H1 (cell line): ENCODE results near the gene GSTO1. TPM values are rescaled to one million over a fixed set of nuclear protein-coding genes. Genes with fewer than 3 reads are reported as not detected.

Source experiments
- CTCF ChIA-PET: fragments of 300-600 bp; sonication (Branson Sonifier 250); formaldehyde crosslinking; loops from one replicate; lab custom pipeline; 2021; ENCODE audit not compliant: partially characterized antibody; lab: Charles Lee
- POLR2A ChIA-PET: fragments of 300-600 bp; sonication (Branson Sonifier 250); formaldehyde crosslinking; loops from one replicate; lab custom pipeline; 2021; ENCODE audit warnings: inconsistent platforms; ENCODE audit not compliant: partially characterized antibody; lab: Charles Lee
- DNase-seq, 2 experiments: peaks; one replicate each; pipeline versions ENCODE4 v3.0.0 to v3.0.0-alpha.2; 2010 to 2022; ENCODE audit warnings: low spot score in 2 of 2, low read depth in 1 of 2, mixed read lengths in 1 of 2
- FAIRE-seq: peaks from 2 replicates; lab custom pipeline; 2011; peaks lifted over from hg19 to GRCh38; lab: Jason Lieb, UNC
- H2AFZ ChIP-seq: 2 replicates; pipeline ENCODE4 v1.8.1; 2012; ENCODE audit warnings: low read length, inconsistent platforms
- H2AK5ac ChIP-seq: 2 replicates; pipeline ENCODE4 v1.6.1; 2013; ENCODE audit warnings: low read depth, low read length
- H2BK120ac ChIP-seq: replicated peaks from 2 replicates; pipeline ENCODE3; 2013; ENCODE audit warnings: low read depth, low read length, inconsistent platforms
- H2BK12ac ChIP-seq: 2 replicates; pipeline ENCODE4 v1.6.1; 2013; ENCODE audit warnings: low read depth, low read length
- H2BK15ac ChIP-seq: 2 replicates; pipeline ENCODE4 v1.6.1; 2013; ENCODE audit warnings: low read length
- H2BK20ac ChIP-seq: 2 replicates; pipeline ENCODE4 v1.6.1; 2013; ENCODE audit warnings: low read length
- H2BK5ac ChIP-seq: 2 replicates; pipeline ENCODE4 v1.6.1; 2013; ENCODE audit warnings: low read depth, low read length
- H3K14ac ChIP-seq: 2 replicates; pipeline ENCODE4 v1.6.1; 2013; ENCODE audit warnings: inconsistent platforms; ENCODE audit not compliant: insufficient read length
- H3K18ac ChIP-seq: 2 replicates; pipeline ENCODE4 v1.6.1; 2013; ENCODE audit warnings: low read length; ENCODE audit errors: extremely low read depth
- H3K23ac ChIP-seq: 2 replicates; pipeline ENCODE4 v1.6.1; 2013; ENCODE audit warnings: inconsistent platforms; ENCODE audit not compliant: insufficient read length
- H3K23me2 ChIP-seq: 2 replicates; pipeline ENCODE4 v1.6.1; 2013; ENCODE audit warnings: low read depth, low read length
- H3K27ac ChIP-seq: 2 replicates; pipeline ENCODE4 v1.6.1; 2011; ENCODE audit warnings: low read depth, low read length, inconsistent platforms
- H3K27me3 ChIP-seq, 4 experiments: replicated peaks in 1 of 4; 1 replicate in 1 of 4; 2 replicates in 3 of 4; pipeline versions ENCODE4 v1.6.1 to v1.8.1; 2011 to 2013; ENCODE audit warnings: low read length in 3 of 4, mild to moderate bottlenecking in 3 of 4, inconsistent platforms in 2 of 4, mixed read lengths in 2 of 4, moderate library complexity in 1 of 4; ENCODE audit not compliant: control insufficient read depth in 3 of 4, insufficient read depth in 3 of 4; ENCODE audit errors: extremely low read depth in 1 of 4
- H3K36me3 ChIP-seq, 4 experiments: 2 replicates each; pipeline versions ENCODE4 v1.6.1 to v1.8.1; 2011 to 2013; ENCODE audit warnings: mild to moderate bottlenecking in 4 of 4, low read length in 3 of 4, moderate library complexity in 2 of 4, control low read depth in 1 of 4, inconsistent platforms in 1 of 4; ENCODE audit not compliant: insufficient read depth in 4 of 4, control insufficient read depth in 2 of 4
- H3K4ac ChIP-seq: replicated peaks from 2 replicates; pipeline ENCODE3; 2013; ENCODE audit warnings: low read length, low read depth, mixed read lengths, inconsistent platforms; ENCODE audit not compliant: insufficient read length
- H3K4me1 ChIP-seq, 4 experiments: replicated peaks in 1 of 4; 1 replicate in 1 of 4; 2 replicates in 3 of 4; pipeline versions ENCODE4 v1.6.1 to v1.8.1; 2011 to 2013; ENCODE audit warnings: low read length in 3 of 4, inconsistent platforms in 2 of 4, mixed read lengths in 1 of 4; ENCODE audit not compliant: insufficient read depth in 4 of 4, control insufficient read depth in 3 of 4
- H3K4me2 ChIP-seq, 2 experiments: 2 replicates each; pipeline versions ENCODE4 v1.6.1 to v1.8.1; 2011 to 2013; ENCODE audit warnings: low read depth in 2 of 2, low read length in 2 of 2, control low read depth in 1 of 2, inconsistent platforms in 1 of 2, mild to moderate bottlenecking in 1 of 2; ENCODE audit not compliant: insufficient read depth in 1 of 2
- H3K4me3 ChIP-seq, 4 experiments: fragments of 200-600, 300-600 bp in 1 of 4; sonication (generic), shearing (Covaris generic), sonication (Bioruptor Twin) in 1 of 4; 2 replicates each; pipeline versions ENCODE4 v1.5.1 to v1.8.1; 2011 to 2016; ENCODE audit warnings: low read length in 4 of 4, low read depth in 3 of 4, control low read depth in 2 of 4, inconsistent platforms in 2 of 4, mild to moderate bottlenecking in 2 of 4, mixed read lengths in 1 of 4, moderate library complexity in 1 of 4; ENCODE audit not compliant: insufficient read depth in 2 of 4; ENCODE audit errors: extremely low read depth in 1 of 4
- H3K56ac ChIP-seq: replicated peaks from 2 replicates; pipeline ENCODE3; 2013; ENCODE audit warnings: low read depth, mild to moderate bottlenecking, mixed read lengths, low read length, inconsistent platforms; ENCODE audit not compliant: insufficient read length
- H3K79me1 ChIP-seq: 2 replicates; pipeline ENCODE4 v1.6.1; 2013; ENCODE audit warnings: low read depth, low read length, control low read depth
- H3K79me2 ChIP-seq, 2 experiments: 2 replicates each; pipeline versions ENCODE4 v1.6.1 to v1.8.1; 2012 to 2013; ENCODE audit warnings: low read length in 2 of 2, mild to moderate bottlenecking in 2 of 2, inconsistent platforms in 1 of 2; ENCODE audit not compliant: insufficient read depth in 2 of 2, control insufficient read depth in 1 of 2
- H3K9ac ChIP-seq, 4 experiments: replicated peaks in 1 of 4; 1 replicate in 1 of 4; 2 replicates in 3 of 4; pipeline versions ENCODE4 v1.6.1 to v1.8.1; 2011 to 2013; ENCODE audit warnings: low read depth in 3 of 4, low read length in 3 of 4, control low read depth in 2 of 4, mild to moderate bottlenecking in 2 of 4, moderate library complexity in 2 of 4, inconsistent platforms in 1 of 4; ENCODE audit errors: extremely low read depth in 1 of 4
- H3K9me3 ChIP-seq, 2 experiments: 2 replicates each; pipeline versions ENCODE4 v1.6.1 to v1.8.1; 2012 to 2013; ENCODE audit warnings: mild to moderate bottlenecking in 2 of 2, moderate library complexity in 2 of 2, control low read depth in 1 of 2, inconsistent platforms in 1 of 2, low read depth in 1 of 2, low read length in 1 of 2, mixed read lengths in 1 of 2; ENCODE audit not compliant: insufficient read depth in 2 of 2
- H4K20me1 ChIP-seq, 2 experiments: replicated peaks in 1 of 2; 2 replicates each; pipeline versions ENCODE3 to v1.8.1; 2011 to 2013; ENCODE audit warnings: inconsistent platforms in 2 of 2, low read length in 2 of 2, mild to moderate bottlenecking in 1 of 2; ENCODE audit not compliant: insufficient read depth in 2 of 2, control insufficient read depth in 1 of 2
- H4K5ac ChIP-seq: 2 replicates; pipeline ENCODE4 v1.6.1; 2013; ENCODE audit warnings: low read length, low read depth, mixed read lengths, inconsistent platforms; ENCODE audit not compliant: insufficient read length
- H4K8ac ChIP-seq: 2 replicates; pipeline ENCODE4 v1.8.0; 2013; ENCODE audit warnings: mild to moderate bottlenecking, moderate library complexity, low read length, inconsistent platforms; ENCODE audit not compliant: insufficient read depth; ENCODE audit errors: extremely low read depth
- H4K91ac ChIP-seq: replicated peaks from 2 replicates; pipeline ENCODE3; 2013; ENCODE audit warnings: low read length, mixed read lengths, inconsistent platforms; ENCODE audit not compliant: insufficient read length
- ASH2L ChIP-seq: fragments of 200-600, 300-600 bp; sonication (generic); IDR thresholded peaks from one replicate; pipeline ENCODE4 v1.7.1; 2017; ENCODE audit warnings: low read length
- ATF2 ChIP-seq: IDR thresholded peaks from 2 replicates; pipeline ENCODE4 v1.6.1; 2012; ENCODE audit warnings: low read length, inconsistent platforms
- CTBP2 ChIP-seq: IDR thresholded peaks from 2 replicates; pipeline ENCODE4 v1.7.0; 2011; ENCODE audit warnings: borderline replicate concordance, mild to moderate bottlenecking, moderate library complexity, mixed read lengths, low read length; ENCODE audit not compliant: insufficient read depth, insufficient read length
- EZH2 ChIP-seq: fragments of 200-600 bp; sonication (generic); IDR thresholded peaks from 2 replicates; pipeline ENCODE4 v1.7.1; 2012; ENCODE audit warnings: low read depth, mild to moderate bottlenecking, moderate library complexity, low read length, inconsistent platforms; ENCODE audit not compliant: severe bottlenecking
- FOSL1 ChIP-seq: IDR thresholded peaks from 2 replicates; pipeline ENCODE4 v1.6.1; 2011; ENCODE audit warnings: mild to moderate bottlenecking, low read depth, low read length, moderate library complexity; ENCODE audit not compliant: insufficient read depth
- JUN ChIP-seq: IDR thresholded peaks from 2 replicates; pipeline ENCODE4 v1.6.1; 2011; ENCODE audit warnings: low read depth, mild to moderate bottlenecking, improper control_type of control experiment, low read length
- JUND ChIP-seq: IDR thresholded peaks from 2 replicates; pipeline ENCODE4 v1.6.1; 2011; ENCODE audit warnings: mild to moderate bottlenecking, improper control_type of control experiment, low read length
- RFX5 ChIP-seq: IDR thresholded peaks from 2 replicates; pipeline ENCODE4 v1.6.1; 2011; ENCODE audit warnings: low read depth, low read length, improper control_type of control experiment, borderline replicate concordance
- TAF1 ChIP-seq: IDR thresholded peaks from 2 replicates; pipeline ENCODE4 v1.6.1; 2011; ENCODE audit warnings: mild to moderate bottlenecking, low read depth, low read length
- TCF12 ChIP-seq: IDR thresholded peaks from 2 replicates; pipeline ENCODE4 v1.6.1; 2011; ENCODE audit warnings: low read depth, mild to moderate bottlenecking, low read length
- TEAD4 ChIP-seq: IDR thresholded peaks from 2 replicates; pipeline ENCODE4 v1.6.1; 2012; ENCODE audit warnings: low read depth, low read length, inconsistent platforms, mixed read lengths
- WGBS, 2 experiments: shearing (Covaris generic) in 1 of 2; methylation state at CpG; one replicate each; pipeline versions ENCODE4 v1.1.6 to v1.1.7; 2013 to 2015; ENCODE audit warnings: low lambda C conversion rate in 2 of 2, mixed read lengths in 2 of 2, inconsistent platforms in 1 of 2, low coverage in 1 of 2, missing lambda C conversion rate in 1 of 2; ENCODE audit not compliant: insufficient replicate concordance in 2 of 2, insufficient coverage in 1 of 2, insufficient read length in 1 of 2; ENCODE audit errors: extremely low coverage in 1 of 2, missing lambda C conversion rate in 1 of 2; 5-methylcytosine and 5-hydroxymethylcytosine counted together
- polyA plus RNA-seq, 7 experiments: library from polyadenylated mRNA; depleted of rRNA in 3 of 7; stranded (reverse) in 5 of 7; unstranded in 2 of 7; fragments of >200 nt in 5 of 7; fragments of 200-250 nt in 2 of 7; gene quantifications; 1 replicate in 5 of 7; 2 replicates in 1 of 7; 4 replicates in 1 of 7; pipeline versions ENCODE4 v1.2.1 to v1.2.3, GENCODE V29; 2011 to 2013; ENCODE audit warnings: missing spikeins in 2 of 7, mixed read lengths in 2 of 7
- total RNA-seq: library from RNA; stranded (reverse); fragmentation: NEBNext Ultra II Directional; extraction: Animal tissue kit (Norgen Biotek cat#: 25700); gene quantifications from 2 replicates; pipeline ENCODE4 v1.2.1, GENCODE V29; 2021

Gene GSTO1
- total and polyA plus RNA-seq, 2 of the 8 experiments (the other 6 are each of a cell fraction or from before 2014, with no cell fraction given) = 22.4 to 32.5 TPM

- no peak overlapping the region for H3K27ac ChIP-seq
- H3K4me2 ChIP-seq = no peak overlapping the region
- H2BK5ac ChIP-seq = no peak overlapping the region
- TF ChIP-seq FOSL1 (no peak), RFX5 (no peak), TCF12 (no peak), ASH2L (no peak), JUN (no peak), TAF1 (no peak), JUND (no peak), ATF2 (no peak), EZH2 (no peak), CTBP2 (no peak), TEAD4 (no peak)
These were observed 42.2 kb downstream of the GSTO1 start for GRCh38 chr10:104296687-104297436.

More at GRCh38 chr10:104296687-104297436, 42.2 kb downstream of the GSTO1 start:
- no peaks in the 10 kb centered on the region; a peak in 2 of 7 replicates for H3K4me1 ChIP-seq
- no peak overlapping the region for H4K91ac ChIP-seq
- no peak overlapping the region for H2BK120ac ChIP-seq
- H3K9me3 ChIP-seq = no peaks in the 10 kb centered on the region
- peaks cover 0 to 2% (median 0%) of the 10 kb centered on the region in 4 experiments; a peak in 2 of 8 replicates for H3K36me3 ChIP-seq
- no peak overlapping the region for H2BK15ac ChIP-seq
- ChIA-PET CTCF (interaction anchor here (0.6 to 16.1 kb wide), 9 partner anchors 11 to 156 kb away, joined by 3 to 379 read pairs (median 13); partner anchors contain the start of genes CFAP58 and ITPRIP), POLR2A (interaction anchor here (0.7 kb wide), 1 partner anchor 23 kb away, joined by 4 read pairs; no protein-coding TSS in a partner anchor)
- no peak overlapping the region; the same call in 1 of the 2 replicates for H2AK5ac ChIP-seq
- no peak overlapping the region for H3K23ac ChIP-seq
- H4K8ac ChIP-seq = no peak overlapping the region
- H4K5ac ChIP-seq = no peak overlapping the region
- WGBS, 2 experiments = 89% methylated on average over 10 of the region's 10 CpGs; no CpG with 5 or more reads in 1 of the 2 experiments
- no peak overlapping the region for H3K4me3 ChIP-seq
- H3K4ac ChIP-seq = no peak overlapping the region
- H2AFZ ChIP-seq = no peak overlapping the region
- no peaks in the 10 kb centered on the region for H3K23me2 ChIP-seq
- H3K9ac ChIP-seq = no peak overlapping the region
- no peak overlapping the region for H2BK12ac ChIP-seq
- no peaks in the 10 kb centered on the region for H3K79me1 ChIP-seq
- no peaks in the 10 kb centered on the region for H3K27me3 ChIP-seq
- no peak overlapping the region for H3K14ac ChIP-seq
- H3K79me2 ChIP-seq = no peaks in the 10 kb centered on the region
- H4K20me1 ChIP-seq = no peaks in the 10 kb centered on the region
- DNase-seq = no peak
- H3K18ac ChIP-seq = no peak overlapping the region
- H3K56ac ChIP-seq = no peak overlapping the region
- H2BK20ac ChIP-seq = no peak overlapping the region
- no peak for FAIRE-seq
